Measurements from ENCODE around the gene ADAM17. TPM values are rescaled to one million over a fixed set of nuclear protein-coding genes. Genes with fewer than 3 reads are reported as not detected.

Gene ADAM17
- total RNA-seq, 2 donors from 2014 or later: 49.1 to 50.4 TPM

DNA sequence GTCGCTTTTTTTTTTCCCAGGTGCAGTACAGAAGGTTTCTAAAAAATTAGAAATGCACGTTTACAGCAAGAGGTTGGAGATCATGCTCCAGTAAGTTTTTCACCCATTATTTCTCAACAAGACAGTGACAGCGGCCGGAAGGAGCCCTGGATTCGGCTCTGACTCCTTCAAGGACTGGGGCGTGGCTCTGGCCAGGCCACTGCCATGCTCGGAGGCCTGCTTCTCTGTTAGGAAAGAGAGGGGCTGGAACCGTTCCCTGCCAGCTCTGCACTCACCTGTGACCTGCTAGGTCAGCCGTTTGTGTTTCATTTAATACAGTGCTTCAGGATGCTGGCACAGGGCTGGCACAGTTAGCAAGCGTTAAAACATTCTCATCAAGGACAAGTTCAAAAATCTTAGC, 87.9 kb downstream of the ADAM17 start:
- TF ChIP-seq, protein P1, sequence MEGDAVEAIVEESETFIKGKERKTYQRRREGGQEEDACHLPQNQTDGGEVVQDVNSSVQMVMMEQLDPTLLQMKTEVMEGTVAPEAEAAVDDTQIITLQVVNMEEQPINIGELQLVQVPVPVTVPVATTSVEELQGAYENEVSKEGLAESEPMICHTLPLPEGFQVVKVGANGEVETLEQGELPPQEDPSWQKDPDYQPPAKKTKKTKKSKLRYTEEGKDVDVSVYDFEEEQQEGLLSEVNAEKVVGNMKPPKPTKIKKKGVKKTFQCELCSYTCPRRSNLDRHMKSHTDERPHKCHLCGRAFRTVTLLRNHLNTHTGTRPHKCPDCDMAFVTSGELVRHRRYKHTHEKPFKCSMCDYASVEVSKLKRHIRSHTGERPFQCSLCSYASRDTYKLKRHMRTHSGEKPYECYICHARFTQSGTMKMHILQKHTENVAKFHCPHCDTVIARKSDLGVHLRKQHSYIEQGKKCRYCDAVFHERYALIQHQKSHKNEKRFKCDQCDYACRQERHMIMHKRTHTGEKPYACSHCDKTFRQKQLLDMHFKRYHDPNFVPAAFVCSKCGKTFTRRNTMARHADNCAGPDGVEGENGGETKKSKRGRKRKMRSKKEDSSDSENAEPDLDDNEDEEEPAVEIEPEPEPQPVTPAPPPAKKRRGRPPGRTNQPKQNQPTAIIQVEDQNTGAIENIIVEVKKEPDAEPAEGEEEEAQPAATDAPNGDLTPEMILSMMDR (conservative IDR thresholded peaks at IDR 0.05): no peak
- Histone ChIP-seq H3K4me1 (ENCODE audit: control insufficient read depth, insufficient read depth, low read length) (no peaks in the 10 kb centered on the region), H3K36me3 (ENCODE audit: control insufficient read depth, insufficient read depth, low read length) (peaks cover 59% of the 10 kb centered on the region), H3K27ac (ENCODE audit: low read depth, low read length) (no peak overlapping the region), H3K9me3 (ENCODE audit: control insufficient read depth, low read length) (no peaks in the 10 kb centered on the region), H3K9ac (ENCODE audit: extremely low read depth, low read length, poor library complexity, severe bottlenecking) (no peak overlapping the region), H3K4me3 (ENCODE audit: low read length) (no peak overlapping the region), H3K27me3 (ENCODE audit: control insufficient read depth, insufficient read depth, low read length, poor library complexity, severe bottlenecking) (no peaks in the 10 kb centered on the region)
- H3K36me3 Mint-ChIP-seq (ENCODE audit: low read depth): peaks cover 42% of the 10 kb centered on the region
- no peak for DNase-seq
- no peak overlapping the region for H3K4me3 Mint-ChIP-seq
- 91 to 94% methylated on average over 9 to 10 of the region's 10 CpGs for WGBS, 2 experiments (ENCODE audit: insufficient coverage in 1 of 2, insufficient read length in 1 of 2)
- H3K9me3 Mint-ChIP-seq: no peaks in the 10 kb centered on the region
- no peak overlapping the region for H3K27ac Mint-ChIP-seq
- H3K4me1 Mint-ChIP-seq: peaks cover 7% of the 10 kb centered on the region
- H3K27me3 Mint-ChIP-seq (ENCODE audit: insufficient read depth): no peaks in the 10 kb centered on the region

DNA sequence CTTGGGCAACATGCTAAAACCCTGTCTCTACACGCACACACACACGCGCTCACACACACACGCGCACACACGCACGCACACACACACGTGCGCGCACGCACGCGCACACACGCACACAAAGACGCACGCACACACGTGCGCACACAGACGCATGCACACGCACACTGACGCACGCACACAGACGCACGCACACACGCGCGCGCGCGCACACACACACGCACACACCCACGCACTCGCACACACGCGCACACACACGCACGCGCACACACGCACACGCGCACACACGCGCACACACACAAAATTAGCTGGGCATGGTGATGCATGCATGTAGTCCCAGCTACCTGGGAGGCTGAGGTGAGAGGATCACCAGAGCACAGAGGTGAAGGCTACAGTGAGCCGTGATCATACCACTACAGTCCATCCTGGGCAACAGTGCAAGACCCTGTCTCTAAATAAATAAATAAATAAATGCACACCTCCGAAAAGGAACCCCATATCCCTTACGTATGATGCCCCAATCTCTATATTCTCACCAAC, 89.4 kb downstream of the ADAM17 start:
- no peaks in the 10 kb centered on the region for H3K9me3 ChIP-seq (ENCODE audit: control insufficient read depth, low read length)
- H3K27me3 Mint-ChIP-seq (ENCODE audit: insufficient read depth): no peaks in the 10 kb centered on the region
- H3K9ac ChIP-seq (ENCODE audit: extremely low read depth, low read length, poor library complexity, severe bottlenecking): no peak overlapping the region
- H3K4me1 Mint-ChIP-seq: peaks cover 10% of the 10 kb centered on the region
- H3K27me3 ChIP-seq (ENCODE audit: control insufficient read depth, insufficient read depth, low read length, poor library complexity, severe bottlenecking): no peaks in the 10 kb centered on the region
- H3K4me1 ChIP-seq (ENCODE audit: control insufficient read depth, insufficient read depth, low read length): no peaks in the 10 kb centered on the region
- WGBS, 2 experiments (ENCODE audit: insufficient coverage in 1 of 2, insufficient read length in 1 of 2): 85 to 95% methylated on average over 4 to 42 of the region's 46 CpGs
- no peak overlapping the region for H3K27ac Mint-ChIP-seq
- TF ChIP-seq, protein P1 (conservative IDR thresholded peaks at IDR 0.05): no peak
- H3K4me3 Mint-ChIP-seq: no peak overlapping the region
- H3K36me3 Mint-ChIP-seq (ENCODE audit: low read depth): peaks cover 35% of the 10 kb centered on the region
- DNase-seq: no peak
- no peaks in the 10 kb centered on the region for H3K9me3 Mint-ChIP-seq
- H3K27ac ChIP-seq (ENCODE audit: low read depth, low read length): no peak overlapping the region
- no peak overlapping the region for H3K4me3 ChIP-seq (ENCODE audit: low read length)
- peaks cover 59% of the 10 kb centered on the region for H3K36me3 ChIP-seq (ENCODE audit: control insufficient read depth, insufficient read depth, low read length)

DNA sequence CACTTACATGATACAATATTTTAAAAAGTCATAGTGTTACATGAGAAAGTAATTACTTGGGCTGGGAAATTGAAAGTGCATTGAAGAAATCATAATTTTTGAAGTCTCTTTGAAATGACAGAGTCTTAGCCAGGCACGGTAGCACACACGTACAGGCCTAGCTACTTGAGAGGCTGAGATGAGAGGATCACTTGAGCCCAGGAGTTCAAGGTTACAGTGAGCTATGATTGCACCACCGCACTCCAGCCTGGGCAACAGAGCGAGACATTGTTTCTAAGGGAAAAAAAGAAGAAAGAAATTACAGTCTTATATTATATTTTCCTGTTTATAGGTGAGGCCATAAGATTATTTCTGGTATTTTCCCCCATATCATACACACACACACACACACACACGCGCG, 90.5 kb downstream of the ADAM17 start:
- H3K9me3 ChIP-seq (ENCODE audit: control insufficient read depth, low read length): no peaks in the 10 kb centered on the region
- DNase-seq: no peak
- H3K36me3 ChIP-seq (ENCODE audit: control insufficient read depth, insufficient read depth, low read length): peaks cover 58% of the 10 kb centered on the region
- Mint-ChIP-seq H3K36me3 (ENCODE audit: low read depth) (peaks cover 38% of the 10 kb centered on the region), H3K4me1 (peaks cover 10% of the 10 kb centered on the region), H3K27ac (no peak overlapping the region), H3K9me3 (no peaks in the 10 kb centered on the region), H3K4me3 (no peak overlapping the region), H3K27me3 (ENCODE audit: insufficient read depth) (no peaks in the 10 kb centered on the region)
- no peaks in the 10 kb centered on the region for H3K27me3 ChIP-seq (ENCODE audit: control insufficient read depth, insufficient read depth, low read length, poor library complexity, severe bottlenecking)
- H3K4me1 ChIP-seq (ENCODE audit: control insufficient read depth, insufficient read depth, low read length): no peaks in the 10 kb centered on the region
- no peak overlapping the region for H3K27ac ChIP-seq (ENCODE audit: low read depth, low read length)
- no peak overlapping the region for H3K9ac ChIP-seq (ENCODE audit: extremely low read depth, low read length, poor library complexity, severe bottlenecking)
- no peak overlapping the region for H3K4me3 ChIP-seq (ENCODE audit: low read length)
- WGBS, 2 experiments (ENCODE audit: insufficient coverage in 1 of 2, insufficient read length in 1 of 2): 84 to 90% methylated on average over 3 to 4 of the region's 7 CpGs
- TF ChIP-seq, protein P1 (conservative IDR thresholded peaks at IDR 0.05): no peak

Measured in endodermal cell (in vitro differentiated cells).